ENCODE measurements around the gene ZNF200.

- no peak for TF ChIP-seq CTCF (IDR thresholded peaks at IDR 0.05; ENCODE audit: poor library complexity)
- TF ChIP-seq EZH2 (IDR thresholded peaks at IDR 0.05; ENCODE audit: borderline replicate concordance): no peak
Observed at GRCh38 chr16:3243882-3244281, 8.9 kb upstream of the ZNF200 start.

Measured in hepatocyte (in vitro differentiated cells).